ENCODE results near the gene HDC.

GRCh38 chr15:50224606-50225005, 40.9 kb downstream of the HDC start:
- TF ChIP-seq POLR2AphosphoS5 (IDR thresholded peaks at IDR 0.05), result no peak
- TF ChIP-seq CTCF (IDR thresholded peaks at IDR 0.05), result no peak

Data from stomach (tissue), 4 donors.